ENCODE data around the gene DHRS7B.

GRCh38 chr17:21174186-21174585 is 47.4 kb downstream of the DHRS7B start:
- no peak for TF ChIP-seq POLR2A (IDR thresholded peaks at IDR 0.05)
- TF ChIP-seq CTCF (IDR thresholded peaks at IDR 0.05), result no peak

Measured in esophagus squamous epithelium (tissue), 4 donors.